WTC11 (cell line): ENCODE measurements around the gene SMIM29. TPM values are rescaled to one million over a fixed set of nuclear protein-coding genes. Genes with fewer than 3 reads are reported as not detected.

ENCODE experiments used
- ATAC-seq: fragments of 200-7000 bp; cut with Tn5 transposase; 2 replicates; pipeline ENCODE4 v1.10.0; 2021; ENCODE audit warnings: mild to moderate bottlenecking, moderate library complexity
- CTCF ChIA-PET: fragments of 300-600 bp; sonication (Branson Sonifier 250); formaldehyde crosslinking; loops from one replicate; lab custom pipeline; 2021; ENCODE audit warnings: antibody characterized with exemption; lab: Charles Lee
- POLR2A ChIA-PET: fragments of 350-600 bp; sonication (Branson Sonifier 250); formaldehyde crosslinking; loops from one replicate; lab custom pipeline; 2021; ENCODE audit warnings: antibody characterized with exemption; lab: Charles Lee
- DNase-seq: peaks from one replicate; pipeline ENCODE4 v3.0.0; 2021; ENCODE audit warnings: low spot score
- H3K27ac Mint-ChIP-seq: 2 replicates; pipeline ENCODE4 v1.8.0; 2021; ENCODE audit warnings: mixed read lengths
- H3K27me3 Mint-ChIP-seq: 2 replicates; pipeline ENCODE4 v1.8.0; 2021; ENCODE audit warnings: low read depth, mild to moderate bottlenecking, moderate library complexity, mixed read lengths
- H3K36me3 Mint-ChIP-seq: 2 replicates; pipeline ENCODE4 v1.8.0; 2021; ENCODE audit warnings: mixed read lengths
- H3K4me1 Mint-ChIP-seq: 2 replicates; pipeline ENCODE4 v1.8.0; 2022; ENCODE audit warnings: mixed read lengths
- H3K4me3 Mint-ChIP-seq: 2 replicates; pipeline ENCODE4 v1.8.0; 2021; ENCODE audit warnings: mild to moderate bottlenecking, moderate library complexity, mixed read lengths
- H3K9me3 Mint-ChIP-seq: 2 replicates; pipeline ENCODE4 v1.8.0; 2021; ENCODE audit warnings: mixed read lengths
- CREB1 ChIP-seq: sonication (generic); formaldehyde crosslinking; IDR thresholded peaks from 2 replicates; pipeline ENCODE4 v1.8.0; 2023; ENCODE audit warnings: mild to moderate bottlenecking, missing genetic modification reagents
- EMX1 ChIP-seq: fragments of 250-450 bp; sonication (Bioruptor Pico); IDR thresholded peaks from 2 replicates; pipeline ENCODE4 v1.8.0; 2021; ENCODE audit warnings: mild to moderate bottlenecking
- ESRRA ChIP-seq: sonication (generic); formaldehyde crosslinking; IDR thresholded peaks from 2 replicates; pipeline ENCODE4 v1.8.1; 2022; ENCODE audit warnings: mild to moderate bottlenecking, missing genetic modification reagents, borderline replicate concordance
- FOXK1 ChIP-seq: sonication (generic); formaldehyde crosslinking; IDR thresholded peaks from 2 replicates; pipeline ENCODE4 v1.8.0; 2022; ENCODE audit warnings: mild to moderate bottlenecking, moderate library complexity, missing genetic modification reagents
- FOXP1 ChIP-seq: sonication (generic); formaldehyde crosslinking; IDR thresholded peaks from 2 replicates; pipeline ENCODE4 v1.8.0; 2022; ENCODE audit warnings: missing genetic modification reagents, mild to moderate bottlenecking, moderate library complexity, borderline replicate concordance
- GRHL2 ChIP-seq: fragments of 250-450 bp; sonication (Bioruptor Pico); IDR thresholded peaks from 2 replicates; pipeline ENCODE4 v1.8.0; 2022; ENCODE audit warnings: mild to moderate bottlenecking, moderate library complexity; ENCODE audit not compliant: insufficient replicate concordance, severe bottlenecking
- GTF2I ChIP-seq: fragments of 250-450 bp; sonication (Bioruptor Pico); conservative IDR thresholded peaks from 2 replicates; pipeline ENCODE4 v1.4.0; 2021; ENCODE audit warnings: mild to moderate bottlenecking
- JAZF1 ChIP-seq: fragments of 250-450 bp; sonication (Bioruptor Pico); IDR thresholded peaks from 2 replicates; pipeline ENCODE4 v1.9.0; 2021; ENCODE audit warnings: moderate library complexity, mild to moderate bottlenecking, inconsistent platforms
- KAT7 ChIP-seq: sonication (generic); formaldehyde crosslinking; IDR thresholded peaks from 2 replicates; pipeline ENCODE4 v1.8.1; 2023; ENCODE audit warnings: missing genetic modification reagents, mild to moderate bottlenecking, borderline replicate concordance
- NFYB ChIP-seq: sonication (generic); formaldehyde crosslinking; conservative IDR thresholded peaks from 2 replicates; pipeline ENCODE4 v1.8.0; 2022; ENCODE audit warnings: low read depth, missing genetic modification reagents
- NR1H2 ChIP-seq: sonication (generic); formaldehyde crosslinking; IDR thresholded peaks from 2 replicates; pipeline ENCODE4 v1.9.0; 2021; ENCODE audit warnings: mild to moderate bottlenecking, moderate library complexity, missing genetic modification reagents
- NR2C2 ChIP-seq: sonication (generic); formaldehyde crosslinking; IDR thresholded peaks from 2 replicates; pipeline ENCODE4 v1.8.0; 2022; ENCODE audit warnings: mild to moderate bottlenecking, missing genetic modification reagents
- SMAD3 ChIP-seq: sonication (generic); formaldehyde crosslinking; IDR thresholded peaks from 2 replicates; pipeline ENCODE4 v1.8.0; 2022; ENCODE audit warnings: missing genetic modification reagents, mild to moderate bottlenecking, borderline replicate concordance
- SP1 ChIP-seq: sonication (generic); formaldehyde crosslinking; conservative IDR thresholded peaks from 2 replicates; pipeline ENCODE4 v1.8.1; 2022; ENCODE audit warnings: missing genetic modification reagents
- TEAD1 ChIP-seq: sonication (generic); formaldehyde crosslinking; IDR thresholded peaks from 2 replicates; pipeline ENCODE4 v1.8.0; 2022; ENCODE audit warnings: mild to moderate bottlenecking, missing genetic modification reagents
- TEAD4 ChIP-seq: sonication (generic); formaldehyde crosslinking; IDR thresholded peaks from 2 replicates; pipeline ENCODE4 v1.8.0; 2022; ENCODE audit warnings: mild to moderate bottlenecking, missing genetic modification reagents
- ZBTB21 ChIP-seq: sonication (generic); formaldehyde crosslinking; IDR thresholded peaks from 2 replicates; pipeline ENCODE4 v1.8.1; 2023; ENCODE audit warnings: mild to moderate bottlenecking, missing genetic modification reagents, borderline replicate concordance
- ZNF138 ChIP-seq: sonication (generic); formaldehyde crosslinking; conservative IDR thresholded peaks from 2 replicates; pipeline ENCODE4 v1.8.1; 2022; ENCODE audit warnings: mild to moderate bottlenecking, moderate library complexity, missing genetic modification reagents
- ZNF416 ChIP-seq: fragments of 250-450 bp; sonication (Bioruptor Pico); IDR thresholded peaks from 2 replicates; pipeline ENCODE4 v1.9.0; 2021; ENCODE audit warnings: mild to moderate bottlenecking, inconsistent platforms
- total RNA-seq: library from RNA; stranded (reverse); gene quantifications from 3 replicates; pipeline ENCODE4 v1.2.3, GENCODE V29; 2021
- TF ChIP-seq, protein P1 (sequence below): sonication (generic); formaldehyde crosslinking; IDR thresholded peaks from 2 replicates; pipeline ENCODE4 v1.8.1; 2023; ENCODE audit warnings: mild to moderate bottlenecking, missing genetic modification reagents, borderline replicate concordance
- TF ChIP-seq, protein P2 (sequence below): sonication (generic); formaldehyde crosslinking; IDR thresholded peaks from 2 replicates; pipeline ENCODE4 v1.8.1; 2022; ENCODE audit warnings: mild to moderate bottlenecking, missing genetic modification reagents, moderate library complexity, borderline replicate concordance
- TF ChIP-seq, protein P3 (sequence below): sonication (generic); formaldehyde crosslinking; IDR thresholded peaks from 2 replicates; pipeline ENCODE4 v1.8.1; 2022; ENCODE audit warnings: mild to moderate bottlenecking, moderate library complexity, missing genetic modification reagents
- TF ChIP-seq, protein P4 (sequence below): fragments of 250-450 bp; sonication (Bioruptor Pico); IDR thresholded peaks from 2 replicates; pipeline ENCODE4 v1.9.0; 2021; ENCODE audit warnings: moderate library complexity, mild to moderate bottlenecking, inconsistent platforms, borderline replicate concordance
- TF ChIP-seq, protein P5 (sequence below): sonication (generic); formaldehyde crosslinking; IDR thresholded peaks from 2 replicates; pipeline ENCODE4 v1.8.1; 2022; ENCODE audit warnings: low read depth, missing genetic modification reagents, borderline replicate concordance
- TF ChIP-seq, protein P6 (sequence below): sonication (generic); formaldehyde crosslinking; IDR thresholded peaks from 2 replicates; pipeline ENCODE4 v1.8.0; 2023; ENCODE audit warnings: mild to moderate bottlenecking, missing genetic modification reagents

SMIM29 gene
- total RNA-seq, 1 experiment from 2014 or later, result 11.7 TPM

DNA sequence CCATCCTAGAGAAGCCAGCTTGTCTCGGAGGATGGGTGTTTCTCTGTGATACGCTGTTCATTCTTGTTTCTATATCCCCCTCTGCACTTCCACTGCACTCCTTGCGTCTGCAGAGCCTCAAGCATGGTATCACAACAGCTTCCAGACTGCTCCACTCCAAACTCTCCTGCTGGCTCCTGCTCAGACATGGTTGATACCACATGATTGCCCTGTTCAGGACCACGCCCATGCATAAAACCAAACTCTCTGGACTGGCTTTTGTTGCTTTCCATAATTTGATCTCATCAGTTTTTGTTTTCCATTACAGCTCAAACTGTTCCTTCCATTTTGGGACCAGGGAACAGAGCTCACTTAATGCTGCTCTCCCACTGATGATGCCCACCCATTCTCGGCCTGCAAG, 30.0 kb upstream of the SMIM29 start:
- ChIA-PET POLR2A (no interaction called here), CTCF (interaction anchor here (0.6 kb wide), 1 partner anchor 142 kb away, joined by 3 read pairs; no protein-coding TSS in a partner anchor)
- H3K4me1 Mint-ChIP-seq, result no peaks in the 10 kb centered on the region
- no peaks in the 10 kb centered on the region for H3K27me3 Mint-ChIP-seq
- ATAC-seq (no peak), DNase-seq (no peak)
- H3K9me3 Mint-ChIP-seq, result no peaks in the 10 kb centered on the region
- no peak overlapping the region for H3K27ac Mint-ChIP-seq
- no peak for TF ChIP-seq NR1H2
- TF ChIP-seq, protein P1, sequence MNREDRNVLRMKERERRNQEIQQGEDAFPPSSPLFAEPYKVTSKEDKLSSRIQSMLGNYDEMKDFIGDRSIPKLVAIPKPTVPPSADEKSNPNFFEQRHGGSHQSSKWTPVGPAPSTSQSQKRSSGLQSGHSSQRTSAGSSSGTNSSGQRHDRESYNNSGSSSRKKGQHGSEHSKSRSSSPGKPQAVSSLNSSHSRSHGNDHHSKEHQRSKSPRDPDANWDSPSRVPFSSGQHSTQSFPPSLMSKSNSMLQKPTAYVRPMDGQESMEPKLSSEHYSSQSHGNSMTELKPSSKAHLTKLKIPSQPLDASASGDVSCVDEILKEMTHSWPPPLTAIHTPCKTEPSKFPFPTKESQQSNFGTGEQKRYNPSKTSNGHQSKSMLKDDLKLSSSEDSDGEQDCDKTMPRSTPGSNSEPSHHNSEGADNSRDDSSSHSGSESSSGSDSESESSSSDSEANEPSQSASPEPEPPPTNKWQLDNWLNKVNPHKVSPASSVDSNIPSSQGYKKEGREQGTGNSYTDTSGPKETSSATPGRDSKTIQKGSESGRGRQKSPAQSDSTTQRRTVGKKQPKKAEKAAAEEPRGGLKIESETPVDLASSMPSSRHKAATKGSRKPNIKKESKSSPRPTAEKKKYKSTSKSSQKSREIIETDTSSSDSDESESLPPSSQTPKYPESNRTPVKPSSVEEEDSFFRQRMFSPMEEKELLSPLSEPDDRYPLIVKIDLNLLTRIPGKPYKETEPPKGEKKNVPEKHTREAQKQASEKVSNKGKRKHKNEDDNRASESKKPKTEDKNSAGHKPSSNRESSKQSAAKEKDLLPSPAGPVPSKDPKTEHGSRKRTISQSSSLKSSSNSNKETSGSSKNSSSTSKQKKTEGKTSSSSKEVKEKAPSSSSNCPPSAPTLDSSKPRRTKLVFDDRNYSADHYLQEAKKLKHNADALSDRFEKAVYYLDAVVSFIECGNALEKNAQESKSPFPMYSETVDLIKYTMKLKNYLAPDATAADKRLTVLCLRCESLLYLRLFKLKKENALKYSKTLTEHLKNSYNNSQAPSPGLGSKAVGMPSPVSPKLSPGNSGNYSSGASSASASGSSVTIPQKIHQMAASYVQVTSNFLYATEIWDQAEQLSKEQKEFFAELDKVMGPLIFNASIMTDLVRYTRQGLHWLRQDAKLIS (CRISPR knock-in tag), result no peak
- TF ChIP-seq KAT7, result no peak
- TF ChIP-seq, protein P2, sequence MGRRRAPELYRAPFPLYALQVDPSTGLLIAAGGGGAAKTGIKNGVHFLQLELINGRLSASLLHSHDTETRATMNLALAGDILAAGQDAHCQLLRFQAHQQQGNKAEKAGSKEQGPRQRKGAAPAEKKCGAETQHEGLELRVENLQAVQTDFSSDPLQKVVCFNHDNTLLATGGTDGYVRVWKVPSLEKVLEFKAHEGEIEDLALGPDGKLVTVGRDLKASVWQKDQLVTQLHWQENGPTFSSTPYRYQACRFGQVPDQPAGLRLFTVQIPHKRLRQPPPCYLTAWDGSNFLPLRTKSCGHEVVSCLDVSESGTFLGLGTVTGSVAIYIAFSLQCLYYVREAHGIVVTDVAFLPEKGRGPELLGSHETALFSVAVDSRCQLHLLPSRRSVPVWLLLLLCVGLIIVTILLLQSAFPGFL, result no peak
- TF ChIP-seq GRHL2 (CRISPR knock-in tag), result no peak
- TF ChIP-seq CREB1 (CRISPR knock-in tag), result no peak
- no peak for TF ChIP-seq TEAD4 (CRISPR knock-in tag)
- no peak for TF ChIP-seq ZNF138
- no peak for TF ChIP-seq EMX1
- no peak for TF ChIP-seq FOXP1 (CRISPR knock-in tag)
- TF ChIP-seq SP1 (CRISPR knock-in tag), result no peak
- no peak for TF ChIP-seq SMAD3 (CRISPR knock-in tag)
- TF ChIP-seq GTF2I (CRISPR knock-in tag), result no peak
- TF ChIP-seq TEAD1 (CRISPR knock-in tag), result no peak
- TF ChIP-seq JAZF1, result no peak
- TF ChIP-seq, protein P3, sequence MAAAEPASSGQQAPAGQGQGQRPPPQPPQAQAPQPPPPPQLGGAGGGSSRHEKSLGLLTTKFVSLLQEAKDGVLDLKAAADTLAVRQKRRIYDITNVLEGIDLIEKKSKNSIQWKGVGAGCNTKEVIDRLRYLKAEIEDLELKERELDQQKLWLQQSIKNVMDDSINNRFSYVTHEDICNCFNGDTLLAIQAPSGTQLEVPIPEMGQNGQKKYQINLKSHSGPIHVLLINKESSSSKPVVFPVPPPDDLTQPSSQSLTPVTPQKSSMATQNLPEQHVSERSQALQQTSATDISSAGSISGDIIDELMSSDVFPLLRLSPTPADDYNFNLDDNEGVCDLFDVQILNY (CRISPR knock-in tag), result no peak
- no peak for TF ChIP-seq ZNF416 (CRISPR knock-in tag)
- no peak for TF ChIP-seq NR2C2 (CRISPR knock-in tag)
- no peak overlapping the region for H3K4me3 Mint-ChIP-seq
- 0 out of 2 replicates have a peak, but pooled peaks cover 3% of the 10 kb centered on the region for H3K36me3 Mint-ChIP-seq

DNA sequence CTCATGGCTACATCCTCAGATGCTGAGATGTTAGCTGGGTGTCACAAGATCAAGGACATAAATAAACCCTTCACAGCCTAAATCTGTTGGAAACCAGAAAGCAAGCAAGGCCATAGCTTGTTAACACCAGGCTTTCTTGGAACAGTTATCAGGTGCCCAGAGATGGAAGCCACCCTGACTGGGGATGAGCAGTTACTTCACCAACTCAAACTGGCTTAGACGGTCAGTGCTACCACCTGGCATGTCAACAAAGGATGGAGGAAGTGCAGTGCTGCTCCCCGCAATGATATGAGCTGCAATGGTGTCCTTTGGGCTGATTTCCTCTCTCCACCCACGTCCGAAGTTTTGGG, 28.9 kb upstream of the SMIM29 start:
- Mint-ChIP-seq H3K27me3 (no peaks in the 10 kb centered on the region), H3K4me3 (no peak overlapping the region), H3K9me3 (no peaks in the 10 kb centered on the region), H3K36me3 (0 out of 2 replicates have a peak, but pooled peaks cover 3% of the 10 kb centered on the region), H3K27ac (no peak overlapping the region; the same call in 1 of the 2 replicates), H3K4me1 (no peaks in the 10 kb centered on the region)
- DNase-seq, result no peak
- no peak for ATAC-seq
- CTCF ChIA-PET, result interaction anchor here (0.5 kb wide), 1 partner anchor 74 kb away, joined by 5 read pairs; no protein-coding TSS in a partner anchor
- POLR2A ChIA-PET, result no interaction called here
- TF ChIP-seq, protein P4, sequence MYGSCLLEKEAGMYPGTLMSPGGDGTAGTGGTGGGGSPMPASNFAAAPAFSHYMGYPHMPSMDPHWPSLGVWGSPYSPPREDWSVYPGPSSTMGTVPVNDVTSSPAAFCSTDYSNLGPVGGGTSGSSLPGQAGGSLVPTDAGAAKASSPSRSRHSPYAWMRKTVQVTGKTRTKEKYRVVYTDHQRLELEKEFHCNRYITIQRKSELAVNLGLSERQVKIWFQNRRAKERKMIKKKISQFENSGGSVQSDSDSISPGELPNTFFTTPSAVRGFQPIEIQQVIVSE (CRISPR knock-in tag), result no peak
- TF ChIP-seq, protein P5, sequence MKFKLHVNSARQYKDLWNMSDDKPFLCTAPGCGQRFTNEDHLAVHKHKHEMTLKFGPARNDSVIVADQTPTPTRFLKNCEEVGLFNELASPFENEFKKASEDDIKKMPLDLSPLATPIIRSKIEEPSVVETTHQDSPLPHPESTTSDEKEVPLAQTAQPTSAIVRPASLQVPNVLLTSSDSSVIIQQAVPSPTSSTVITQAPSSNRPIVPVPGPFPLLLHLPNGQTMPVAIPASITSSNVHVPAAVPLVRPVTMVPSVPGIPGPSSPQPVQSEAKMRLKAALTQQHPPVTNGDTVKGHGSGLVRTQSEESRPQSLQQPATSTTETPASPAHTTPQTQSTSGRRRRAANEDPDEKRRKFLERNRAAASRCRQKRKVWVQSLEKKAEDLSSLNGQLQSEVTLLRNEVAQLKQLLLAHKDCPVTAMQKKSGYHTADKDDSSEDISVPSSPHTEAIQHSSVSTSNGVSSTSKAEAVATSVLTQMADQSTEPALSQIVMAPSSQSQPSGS (CRISPR knock-in tag), result no peak
- TF ChIP-seq EMX1 (no peak), ZBTB21 (CRISPR knock-in tag) (no peak), FOXK1 (CRISPR knock-in tag) (no peak), TEAD4 (CRISPR knock-in tag) (no peak), TEAD1 (CRISPR knock-in tag) (no peak), ESRRA (CRISPR knock-in tag) (no peak), NFYB (no peak)
- TF ChIP-seq, protein P6, sequence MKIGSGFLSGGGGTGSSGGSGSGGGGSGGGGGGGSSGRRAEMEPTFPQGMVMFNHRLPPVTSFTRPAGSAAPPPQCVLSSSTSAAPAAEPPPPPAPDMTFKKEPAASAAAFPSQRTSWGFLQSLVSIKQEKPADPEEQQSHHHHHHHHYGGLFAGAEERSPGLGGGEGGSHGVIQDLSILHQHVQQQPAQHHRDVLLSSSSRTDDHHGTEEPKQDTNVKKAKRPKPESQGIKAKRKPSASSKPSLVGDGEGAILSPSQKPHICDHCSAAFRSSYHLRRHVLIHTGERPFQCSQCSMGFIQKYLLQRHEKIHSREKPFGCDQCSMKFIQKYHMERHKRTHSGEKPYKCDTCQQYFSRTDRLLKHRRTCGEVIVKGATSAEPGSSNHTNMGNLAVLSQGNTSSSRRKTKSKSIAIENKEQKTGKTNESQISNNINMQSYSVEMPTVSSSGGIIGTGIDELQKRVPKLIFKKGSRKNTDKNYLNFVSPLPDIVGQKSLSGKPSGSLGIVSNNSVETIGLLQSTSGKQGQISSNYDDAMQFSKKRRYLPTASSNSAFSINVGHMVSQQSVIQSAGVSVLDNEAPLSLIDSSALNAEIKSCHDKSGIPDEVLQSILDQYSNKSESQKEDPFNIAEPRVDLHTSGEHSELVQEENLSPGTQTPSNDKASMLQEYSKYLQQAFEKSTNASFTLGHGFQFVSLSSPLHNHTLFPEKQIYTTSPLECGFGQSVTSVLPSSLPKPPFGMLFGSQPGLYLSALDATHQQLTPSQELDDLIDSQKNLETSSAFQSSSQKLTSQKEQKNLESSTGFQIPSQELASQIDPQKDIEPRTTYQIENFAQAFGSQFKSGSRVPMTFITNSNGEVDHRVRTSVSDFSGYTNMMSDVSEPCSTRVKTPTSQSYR (CRISPR knock-in tag), result no peak
